Measurements from ENCODE around the gene NEK6.

The NEK6 gene

GRCh38 chr9:124298646-124299235 lies 41.0 kb downstream of the NEK6 start:
- DNase-seq: no peak

GRCh38 chr9:124299515-124300090 lies 41.9 kb downstream of the NEK6 start:
- no peak for DNase-seq

GRCh38 chr9:124300312-124300711 lies 42.6 kb downstream of the NEK6 start:
- DNase-seq: no peak

- no peak for DNase-seq
Observed at GRCh38 chr9:124302921-124303320, 45.2 kb downstream of the NEK6 start.

DNA sequence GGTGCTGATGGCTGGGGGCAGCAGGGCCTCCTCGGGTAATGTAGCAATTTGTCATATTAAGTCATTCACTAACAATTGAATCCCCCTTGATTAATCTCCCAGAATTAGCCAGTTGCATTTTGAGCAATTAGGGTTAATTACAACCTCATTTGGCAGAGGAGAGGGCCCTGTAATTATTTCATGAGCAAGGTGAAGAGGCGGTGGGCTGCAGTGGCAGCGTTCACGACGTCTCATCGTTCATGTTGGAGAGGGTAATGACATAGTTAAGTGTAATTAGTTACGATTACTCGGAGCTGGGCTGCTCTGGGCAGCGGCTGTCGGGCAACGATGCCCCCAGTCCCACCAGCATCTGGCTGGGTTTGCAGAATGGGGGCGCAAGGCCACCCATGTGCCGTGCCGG lies 46.0 kb downstream of the NEK6 start:
- DNase-seq: no peak

- DNase-seq: no peak
Observed at GRCh38 chr9:124304285-124304684, 46.5 kb downstream of the NEK6 start.

GRCh38 chr9:124306098-124306735 lies 48.5 kb downstream of the NEK6 start:
- DNase-seq: no peak

DNA sequence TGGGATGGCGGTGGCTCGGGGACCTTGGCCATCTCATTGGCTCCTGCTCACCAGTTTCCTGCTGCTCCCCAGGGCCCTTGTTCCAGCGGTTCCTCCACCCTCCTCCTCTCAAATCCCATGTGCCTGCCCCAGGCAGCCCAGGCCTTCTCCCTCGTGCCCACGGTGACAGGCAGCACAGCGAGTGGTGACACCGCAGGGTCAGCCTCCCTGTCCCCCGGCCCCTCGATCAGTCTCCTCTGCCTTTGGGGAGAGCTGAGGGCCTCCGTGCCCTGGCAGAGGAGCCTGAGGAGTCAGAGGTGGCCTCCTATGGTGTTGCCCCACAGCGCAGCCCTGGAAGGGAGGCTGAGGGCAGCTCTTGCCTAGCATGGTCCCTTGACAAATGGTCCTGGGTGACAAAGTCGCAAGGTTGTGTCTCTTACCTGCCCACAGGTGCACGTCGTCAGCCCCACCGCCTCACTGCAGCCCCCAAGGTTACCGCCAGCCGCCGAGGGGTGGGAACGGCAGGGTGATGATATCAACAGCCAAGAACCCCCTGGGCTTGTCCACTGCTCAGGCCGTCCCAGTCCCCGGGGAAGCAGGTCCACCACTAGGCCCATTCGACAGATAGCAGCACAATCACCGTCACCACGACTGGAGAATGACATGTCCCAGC lies 49.8 kb downstream of the NEK6 start:
- DNase-seq: no peak

DNA sequence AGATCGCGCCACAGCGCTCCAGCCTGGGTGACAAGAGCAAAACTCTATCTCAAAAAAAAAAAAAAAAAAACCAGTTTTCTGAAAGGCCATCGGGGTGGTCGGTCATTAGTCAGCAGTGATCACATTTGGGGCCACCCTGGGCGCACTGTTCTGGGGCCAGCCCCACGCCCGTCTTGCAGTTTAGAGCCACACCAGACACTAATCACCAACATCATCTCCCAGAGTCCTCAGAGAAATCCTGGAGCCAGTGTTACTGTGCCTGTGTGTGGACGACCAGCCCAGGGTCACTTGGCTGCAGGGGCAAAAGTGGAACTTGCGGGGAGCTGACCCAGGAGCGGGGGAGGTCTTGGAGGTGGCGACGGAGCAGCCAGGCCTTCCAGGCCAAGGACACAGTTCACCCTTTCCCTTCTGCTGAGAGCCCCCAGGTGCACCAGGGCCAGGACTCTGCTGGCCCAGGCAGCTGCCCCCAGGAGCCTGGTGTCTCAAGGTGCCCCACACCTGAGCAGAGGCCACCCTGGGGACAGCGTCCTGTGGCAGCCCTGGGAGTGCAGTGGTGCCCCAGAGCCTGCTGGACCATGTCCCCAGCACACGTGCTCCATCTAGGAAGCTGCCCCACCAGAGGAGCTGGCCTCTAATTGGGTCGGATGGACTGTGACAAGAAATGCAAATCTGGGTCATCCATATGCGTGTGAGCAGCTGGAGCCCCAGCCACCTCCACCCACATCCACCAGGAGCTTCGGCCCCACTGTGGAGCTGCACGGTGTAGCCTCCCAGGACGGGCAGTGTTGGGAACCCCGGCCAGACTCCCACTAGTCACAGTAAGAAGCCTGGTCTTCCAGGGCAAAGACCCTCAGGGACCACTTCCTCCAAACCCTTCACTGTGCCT lies 51.1 kb downstream of the NEK6 start:
- DNase-seq: no peak

DNA sequence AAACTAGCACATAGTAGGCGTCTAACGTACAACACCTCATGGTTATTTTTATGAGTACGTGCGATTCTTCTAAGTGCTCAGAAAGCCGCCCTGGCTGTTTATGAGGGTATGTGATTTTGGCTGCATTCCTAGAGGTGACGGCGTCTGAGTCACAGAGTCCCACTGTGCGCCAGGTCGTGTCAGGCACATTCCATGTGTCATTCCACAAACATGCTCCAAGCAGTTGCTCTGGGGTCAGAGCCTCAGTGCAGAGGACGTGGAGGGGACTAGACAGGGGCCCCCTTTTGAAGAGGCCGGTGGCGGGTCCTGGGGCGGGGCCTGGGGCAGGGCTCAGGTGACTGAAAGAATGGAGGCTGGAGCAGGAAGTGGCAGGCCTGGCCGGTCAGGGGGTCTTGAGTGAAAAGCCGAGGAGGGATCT lies 51.9 kb downstream of the NEK6 start:
- DNase-seq: no peak

GRCh38 chr9:124311283-124311682 lies 53.5 kb downstream of the NEK6 start:
- DNase-seq: no peak

DNA sequence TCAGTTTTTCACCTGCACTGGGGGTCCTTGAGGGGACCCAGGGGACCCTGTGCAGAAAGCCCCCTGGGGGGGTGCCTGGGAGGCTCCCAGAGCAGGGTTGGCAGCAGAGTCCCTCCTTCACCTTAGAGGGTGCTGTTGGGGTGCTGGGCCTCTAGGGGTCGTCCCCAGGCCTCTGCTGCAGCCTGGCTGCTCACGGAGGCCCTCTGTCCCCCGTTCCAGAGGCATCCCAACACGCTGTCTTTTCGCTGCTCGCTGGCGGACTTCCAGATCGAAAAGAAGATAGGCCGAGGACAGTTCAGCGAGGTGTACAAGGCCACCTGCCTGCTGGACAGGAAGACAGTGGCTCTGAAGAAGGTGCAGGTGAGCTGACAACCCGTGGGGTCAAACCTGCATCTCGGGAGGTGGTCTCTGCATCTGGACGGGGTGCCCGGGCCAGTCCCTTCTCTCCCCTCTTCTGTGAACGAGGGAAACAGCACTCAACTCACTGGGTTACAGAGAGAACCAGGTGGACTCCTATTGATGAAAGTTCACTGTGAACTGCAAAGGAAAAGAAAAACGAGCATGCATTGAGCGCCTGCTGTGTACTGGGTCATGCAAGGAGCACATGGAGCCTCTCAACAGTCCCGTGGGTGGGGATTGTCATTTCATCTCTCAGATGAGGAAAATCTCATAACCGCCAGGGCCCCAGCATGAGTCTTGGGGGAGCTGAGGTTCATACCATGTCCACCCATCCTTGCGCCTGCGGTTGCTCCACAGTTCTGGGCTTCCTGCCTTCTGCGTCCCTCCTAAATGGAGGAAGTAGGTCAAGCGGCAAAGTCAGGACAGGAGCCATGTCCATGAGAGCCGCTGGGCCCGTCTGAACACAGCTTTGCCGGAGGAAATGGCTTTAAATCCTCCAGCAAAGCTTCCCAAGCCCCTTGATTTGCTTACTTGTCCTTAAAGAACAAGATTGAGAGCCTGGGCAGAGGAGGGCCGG lies 54.8 kb downstream of the NEK6 start:
- DNase-seq: no peak

- DNase-seq: no peak
Observed at GRCh38 chr9:124313940-124314339, 56.2 kb downstream of the NEK6 start.

GRCh38 chr9:124315882-124316281 lies 58.1 kb downstream of the NEK6 start:
- no peak for DNase-seq

DNA sequence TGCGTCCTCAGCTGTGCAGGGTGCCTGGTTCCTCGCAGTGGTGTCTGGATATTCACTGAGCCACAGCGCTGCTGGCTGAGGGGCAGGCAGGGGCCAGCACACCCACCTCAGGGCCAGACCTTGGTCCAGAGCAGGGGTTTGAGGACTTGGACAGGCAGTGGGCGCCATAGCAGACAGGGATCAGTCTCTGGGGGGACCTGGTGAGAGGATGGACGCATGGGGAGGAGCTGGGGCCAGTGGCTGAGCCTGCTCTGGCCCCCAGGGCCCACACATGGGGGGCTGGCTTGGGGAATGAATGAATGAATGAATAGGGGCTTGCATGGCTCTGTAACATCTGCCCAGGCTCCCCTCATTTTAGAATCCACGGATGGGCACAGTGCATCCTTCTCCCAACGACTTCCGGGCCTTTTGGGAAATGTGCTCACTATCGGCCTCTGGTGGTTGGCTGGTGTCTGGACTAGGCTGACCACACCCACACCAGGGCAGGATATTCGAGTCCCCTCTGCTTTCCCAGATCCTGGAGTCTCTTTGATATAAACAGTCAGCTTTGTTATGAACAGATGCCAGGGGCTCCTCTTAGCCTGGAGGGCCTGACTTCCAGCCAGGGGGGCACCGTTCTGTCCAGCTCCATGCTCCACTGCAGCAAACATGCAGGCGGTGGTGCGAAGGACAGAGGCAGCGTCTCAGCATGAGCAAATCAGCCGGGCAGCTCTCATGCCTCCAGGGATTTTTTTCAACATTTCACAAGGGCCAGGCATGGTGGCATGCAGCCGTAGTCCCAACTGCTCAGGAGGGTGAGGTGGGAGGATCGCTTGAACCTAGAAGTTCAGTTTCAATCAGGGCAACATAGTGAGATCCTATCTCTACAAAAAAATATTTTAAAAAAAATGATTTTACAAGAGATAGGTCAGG lies 62.6 kb downstream of the NEK6 start:
- peak; percentile 32 for DNase-seq

GRCh38 chr9:124321416-124321815 lies 63.7 kb downstream of the NEK6 start:
- DNase-seq: no peak

- no peak for DNase-seq
Observed at GRCh38 chr9:124321935-124322334, 64.2 kb downstream of the NEK6 start.

GRCh38 chr9:124322618-124323432 lies 65.1 kb downstream of the NEK6 start:
- DNase-seq: no peak

DNA sequence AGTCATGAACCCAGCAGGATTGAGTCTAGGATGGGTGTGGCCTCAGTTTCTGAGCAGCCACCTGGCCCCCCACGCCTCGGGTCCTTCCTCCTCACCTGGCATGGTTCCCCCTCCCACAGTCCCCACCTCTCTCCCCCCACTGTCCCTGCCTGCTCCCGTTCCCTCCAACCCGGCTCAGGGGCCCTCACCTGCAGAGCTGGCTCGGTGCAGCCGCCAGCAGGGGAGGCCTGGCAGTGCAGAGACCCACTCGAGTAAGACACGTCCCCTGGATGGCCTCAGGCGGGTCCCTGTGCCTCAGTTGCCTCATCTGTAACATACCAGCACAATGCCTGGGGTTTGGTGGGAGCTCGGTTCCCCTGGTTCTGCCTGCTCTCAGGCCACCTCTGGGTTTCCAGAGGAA lies 66.2 kb downstream of the NEK6 start:
- no peak for DNase-seq

GRCh38 chr9:124325816-124326215 lies 68.1 kb downstream of the NEK6 start:
- DNase-seq: no peak

Measured in NCI-H2227 treated with DMSO at 0.1 percent for 48 hours (cell line).